Measurements from ENCODE around the gene ZC3H7A.
A peak's percentile ranks its signal among the peaks of the same experiment; 100 is the strongest.

ZC3H7A gene

DNA sequence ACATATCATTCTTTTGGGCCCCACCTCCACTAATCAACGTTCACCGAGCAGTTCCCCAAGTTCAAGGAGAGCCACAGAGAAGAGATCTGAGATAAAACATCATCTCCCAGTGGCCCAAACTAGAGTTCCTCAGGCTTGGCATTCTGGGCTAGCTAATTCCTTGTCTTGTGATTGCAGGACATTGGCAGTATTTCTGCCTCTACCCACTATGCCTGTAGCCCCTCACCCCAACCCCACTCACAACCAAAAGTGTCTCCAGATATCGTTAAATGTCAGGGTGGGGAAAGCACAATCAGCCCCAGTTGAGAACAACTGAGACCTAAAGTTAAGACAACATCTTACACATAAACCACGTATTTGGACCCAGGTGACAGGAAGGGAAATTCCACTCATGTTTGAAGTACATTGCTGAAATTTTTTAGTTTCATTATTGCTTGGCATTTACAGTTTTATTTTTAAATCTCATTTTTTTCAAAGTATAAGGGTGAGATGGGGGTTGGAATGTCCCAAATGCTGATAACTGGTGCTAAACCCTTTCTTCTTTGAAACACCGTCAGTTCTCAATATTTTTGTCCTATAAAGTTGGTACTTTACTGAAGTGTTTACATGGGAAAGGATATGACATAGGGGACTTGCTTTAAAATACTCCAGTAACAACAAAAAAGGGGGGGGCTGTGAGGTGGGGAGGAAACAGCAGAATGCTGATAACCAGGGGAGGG, 13.6 kb downstream of the ZC3H7A start:
- Histone ChIP-seq H3K4me1 (ENCODE audit: control insufficient read depth, insufficient read depth, low read length) (peaks cover 20% of the 10 kb centered on the region), H3K27me3 (ENCODE audit: control insufficient read depth, insufficient read depth, low read length) (no peaks in the 10 kb centered on the region), H3K27ac (ENCODE audit: low read depth, low read length) (peak overlapping the region; percentile 70), H3K4me3 (ENCODE audit: low read length) (peak overlapping the region; percentile 35), H3K36me3 (ENCODE audit: control insufficient read depth, insufficient read depth, low read length) (no peaks in the 10 kb centered on the region), H3K9ac (ENCODE audit: low read length) (no peak overlapping the region)

DNA sequence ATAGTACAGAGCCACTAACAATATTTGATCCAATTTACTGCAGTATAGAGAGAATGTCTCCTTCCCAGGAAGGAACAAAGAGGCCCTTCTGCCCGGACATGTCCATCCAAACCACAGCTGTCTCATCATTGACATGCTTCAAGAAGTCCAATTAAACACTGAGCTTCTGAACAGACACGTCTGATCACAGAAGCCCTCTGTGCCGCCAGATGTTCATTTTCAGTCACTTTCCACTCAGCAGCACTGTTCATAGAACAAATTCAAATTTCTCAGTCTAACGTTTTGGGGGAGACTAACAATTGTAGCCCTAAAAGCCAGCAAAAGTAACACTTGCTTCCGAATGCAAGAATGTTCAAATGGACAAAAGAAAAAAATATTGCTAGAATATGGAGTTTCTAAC, 15.3 kb downstream of the ZC3H7A start:
- H3K27me3 ChIP-seq (ENCODE audit: control insufficient read depth, insufficient read depth, low read length): no peaks in the 10 kb centered on the region
- H3K27ac ChIP-seq (ENCODE audit: low read depth, low read length): peak overlapping the region; percentile 70
- H3K4me3 ChIP-seq (ENCODE audit: low read length): no peak overlapping the region
- H3K36me3 ChIP-seq (ENCODE audit: control insufficient read depth, insufficient read depth, low read length): peaks cover 6% of the 10 kb centered on the region
- H3K9ac ChIP-seq (ENCODE audit: low read length): no peak overlapping the region
- H3K4me1 ChIP-seq (ENCODE audit: control insufficient read depth, insufficient read depth, low read length): peaks cover 20% of the 10 kb centered on the region

DNA sequence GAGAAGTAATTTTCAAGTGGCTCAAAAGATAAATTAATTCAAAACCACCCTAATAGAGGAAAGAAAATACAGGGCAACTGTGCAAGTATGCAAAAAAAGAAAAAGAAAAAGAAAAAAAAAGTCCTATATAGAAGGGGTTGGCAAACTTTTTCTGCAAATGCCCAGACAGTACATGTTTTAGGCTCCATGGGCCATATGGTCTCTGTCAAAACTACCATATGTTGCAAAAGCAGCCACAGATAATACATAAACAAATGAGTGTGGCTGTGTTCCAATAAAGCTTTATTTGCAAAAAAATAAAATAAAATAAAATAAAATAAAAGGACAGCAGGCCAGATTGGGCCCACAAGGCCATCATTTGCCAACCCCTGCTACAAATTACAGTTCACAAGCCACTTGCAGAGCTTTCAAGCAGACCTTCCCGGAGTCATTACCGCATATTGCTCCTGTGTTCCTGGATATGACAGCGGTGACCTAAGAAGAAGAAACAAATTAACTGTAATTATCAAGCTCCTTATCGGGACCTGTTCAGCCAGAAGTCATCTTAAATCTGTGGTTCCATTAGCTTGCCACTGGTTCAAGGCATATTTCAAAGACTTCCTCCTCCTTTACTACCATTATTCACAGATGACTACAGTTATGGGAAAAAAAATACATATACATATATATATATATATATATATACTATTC, 15.9 kb downstream of the ZC3H7A start:
- Histone ChIP-seq H3K4me1 (ENCODE audit: control insufficient read depth, insufficient read depth, low read length) (peaks cover 20% of the 10 kb centered on the region), H3K9ac (ENCODE audit: low read length) (no peak overlapping the region), H3K36me3 (ENCODE audit: control insufficient read depth, insufficient read depth, low read length) (peaks cover 8% of the 10 kb centered on the region), H3K4me3 (ENCODE audit: low read length) (no peak overlapping the region), H3K27ac (ENCODE audit: low read depth, low read length) (no peak overlapping the region), H3K27me3 (ENCODE audit: control insufficient read depth, insufficient read depth, low read length) (no peaks in the 10 kb centered on the region)

DNA sequence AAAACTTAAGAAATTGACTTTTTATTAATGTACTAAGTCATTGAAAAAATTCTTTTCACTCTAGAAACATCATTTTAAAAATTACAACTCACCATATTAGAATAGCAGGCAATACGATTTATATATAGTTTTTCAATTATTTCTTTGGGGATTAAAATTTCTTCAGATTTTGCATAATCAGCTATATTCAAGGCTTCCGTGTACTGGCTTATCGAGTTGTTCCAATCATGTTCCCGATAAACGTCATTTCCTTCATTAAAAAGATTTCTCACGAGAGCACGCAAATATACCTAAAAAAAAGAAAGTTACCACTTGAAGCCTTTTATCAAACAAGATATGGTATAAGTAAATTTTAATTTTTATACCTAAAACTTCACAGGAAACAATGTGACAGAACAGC, 18.0 kb downstream of the ZC3H7A start:
- H3K4me1 ChIP-seq (ENCODE audit: control insufficient read depth, insufficient read depth, low read length): peaks cover 20% of the 10 kb centered on the region
- no peaks in the 10 kb centered on the region for H3K27me3 ChIP-seq (ENCODE audit: control insufficient read depth, insufficient read depth, low read length)
- H3K9ac ChIP-seq (ENCODE audit: low read length): no peak overlapping the region
- no peak overlapping the region for H3K4me3 ChIP-seq (ENCODE audit: low read length)
- H3K36me3 ChIP-seq (ENCODE audit: control insufficient read depth, insufficient read depth, low read length): peaks cover 14% of the 10 kb centered on the region
- no peak overlapping the region for H3K27ac ChIP-seq (ENCODE audit: low read depth, low read length)

DNA sequence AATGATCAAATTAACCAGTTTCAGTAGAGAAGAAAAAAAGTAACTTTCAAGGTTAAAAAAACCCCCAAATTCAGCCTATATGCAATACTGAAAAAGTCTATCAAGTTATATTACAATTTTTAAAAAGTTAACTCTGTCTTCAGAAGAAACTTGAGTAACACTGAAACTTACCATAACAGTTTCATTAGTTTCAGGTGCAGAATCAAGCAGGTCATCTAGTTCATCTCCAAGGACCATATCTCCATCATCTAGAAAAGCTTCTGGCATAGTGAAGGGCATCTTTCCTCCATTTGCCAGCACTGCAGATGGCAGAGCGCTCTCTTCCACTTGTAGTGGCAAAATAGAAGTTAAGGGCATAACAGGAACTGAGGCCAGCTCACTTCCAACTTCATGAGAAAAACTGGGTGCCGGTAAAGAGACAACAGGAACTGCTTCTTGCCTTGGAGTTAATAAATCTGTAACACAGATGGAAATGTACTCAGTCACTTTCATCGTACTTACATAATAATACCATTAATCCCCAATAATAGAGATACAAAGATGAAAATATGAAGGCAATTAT, 22.9 kb downstream of the ZC3H7A start:
- Histone ChIP-seq H3K36me3 (ENCODE audit: control insufficient read depth, insufficient read depth, low read length) (peaks cover 32% of the 10 kb centered on the region), H3K27me3 (ENCODE audit: control insufficient read depth, insufficient read depth, low read length) (no peaks in the 10 kb centered on the region), H3K4me3 (ENCODE audit: low read length) (no peak overlapping the region), H3K27ac (ENCODE audit: low read depth, low read length) (no peak overlapping the region), H3K9ac (ENCODE audit: low read length) (no peak overlapping the region), H3K4me1 (ENCODE audit: control insufficient read depth, insufficient read depth, low read length) (no peaks in the 10 kb centered on the region)

DNA sequence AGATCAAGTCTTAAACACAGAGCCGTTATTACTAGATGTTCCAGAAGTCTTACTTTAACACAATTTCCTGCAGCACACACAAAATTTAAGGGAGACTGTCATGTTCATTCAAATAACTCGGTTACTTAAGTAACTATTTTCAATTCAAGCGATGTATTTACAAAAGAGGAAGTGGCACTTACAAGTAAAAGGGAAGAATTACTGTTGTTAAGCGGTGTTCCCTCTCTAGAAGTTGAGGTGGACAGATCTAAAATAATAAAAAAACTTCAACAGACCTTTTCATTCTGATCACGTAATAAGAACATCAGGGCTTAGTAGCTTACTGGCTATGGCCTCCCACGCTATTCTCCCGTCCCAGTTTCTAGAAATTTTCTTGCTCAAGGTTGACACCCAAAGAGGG, 28.2 kb downstream of the ZC3H7A start:
- Histone ChIP-seq H3K4me3 (ENCODE audit: low read length) (no peak overlapping the region), H3K9ac (ENCODE audit: low read length) (no peak overlapping the region), H3K36me3 (ENCODE audit: control insufficient read depth, insufficient read depth, low read length) (peaks cover 31% of the 10 kb centered on the region), H3K4me1 (ENCODE audit: control insufficient read depth, insufficient read depth, low read length) (no peaks in the 10 kb centered on the region), H3K27me3 (ENCODE audit: control insufficient read depth, insufficient read depth, low read length) (no peaks in the 10 kb centered on the region), H3K27ac (ENCODE audit: low read depth, low read length) (no peak overlapping the region)

DNA sequence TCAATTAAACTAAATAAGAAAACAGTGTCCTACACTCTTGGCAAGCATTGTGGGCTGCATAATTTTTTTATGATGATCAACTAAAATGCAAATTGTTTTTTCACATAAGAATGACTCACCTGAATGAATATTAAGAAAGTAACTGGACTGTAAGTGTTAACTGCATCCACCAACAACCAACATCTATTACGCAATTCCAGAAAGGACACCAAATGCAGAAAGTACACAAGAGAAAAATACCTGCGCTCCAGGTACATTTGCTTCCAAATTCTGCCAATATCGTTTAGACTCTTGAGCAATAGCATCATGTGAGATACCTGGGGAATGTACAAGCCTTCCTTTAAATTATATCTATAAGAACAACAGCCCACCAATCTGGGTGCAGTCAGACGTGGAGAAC, 34.6 kb downstream of the ZC3H7A start:
- Histone ChIP-seq H3K27me3 (ENCODE audit: control insufficient read depth, insufficient read depth, low read length) (no peaks in the 10 kb centered on the region), H3K27ac (ENCODE audit: low read depth, low read length) (no peak overlapping the region), H3K4me3 (ENCODE audit: low read length) (no peak overlapping the region), H3K36me3 (ENCODE audit: control insufficient read depth, insufficient read depth, low read length) (peaks cover 24% of the 10 kb centered on the region), H3K9ac (ENCODE audit: low read length) (no peak overlapping the region), H3K4me1 (ENCODE audit: control insufficient read depth, insufficient read depth, low read length) (no peaks in the 10 kb centered on the region)

DNA sequence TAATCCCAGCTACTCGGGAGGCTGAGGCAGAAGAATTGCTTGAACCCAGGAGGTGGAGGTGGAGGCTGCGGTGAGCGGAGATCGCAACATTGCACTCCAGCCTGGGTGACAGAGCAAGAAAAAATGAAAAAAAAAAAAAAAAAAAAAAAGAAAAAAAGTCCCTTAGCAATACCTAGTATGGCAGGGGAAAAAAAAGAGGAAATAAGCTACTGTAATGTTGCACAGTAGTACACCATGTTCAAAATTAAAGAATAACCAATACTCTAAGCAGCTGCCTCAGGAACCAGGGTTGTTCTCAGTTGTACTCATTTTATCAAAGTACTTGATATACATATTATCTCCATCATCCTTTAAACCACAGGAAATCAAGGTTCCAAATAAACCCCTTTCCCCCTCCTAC, 37.1 kb downstream of the ZC3H7A start:
- Histone ChIP-seq H3K27me3 (ENCODE audit: control insufficient read depth, insufficient read depth, low read length) (no peaks in the 10 kb centered on the region), H3K4me1 (ENCODE audit: control insufficient read depth, insufficient read depth, low read length) (no peaks in the 10 kb centered on the region), H3K4me3 (ENCODE audit: low read length) (no peak overlapping the region), H3K9ac (ENCODE audit: low read length) (no peak overlapping the region), H3K27ac (ENCODE audit: low read depth, low read length) (no peak overlapping the region), H3K36me3 (ENCODE audit: control insufficient read depth, insufficient read depth, low read length) (peaks cover 17% of the 10 kb centered on the region)

DNA sequence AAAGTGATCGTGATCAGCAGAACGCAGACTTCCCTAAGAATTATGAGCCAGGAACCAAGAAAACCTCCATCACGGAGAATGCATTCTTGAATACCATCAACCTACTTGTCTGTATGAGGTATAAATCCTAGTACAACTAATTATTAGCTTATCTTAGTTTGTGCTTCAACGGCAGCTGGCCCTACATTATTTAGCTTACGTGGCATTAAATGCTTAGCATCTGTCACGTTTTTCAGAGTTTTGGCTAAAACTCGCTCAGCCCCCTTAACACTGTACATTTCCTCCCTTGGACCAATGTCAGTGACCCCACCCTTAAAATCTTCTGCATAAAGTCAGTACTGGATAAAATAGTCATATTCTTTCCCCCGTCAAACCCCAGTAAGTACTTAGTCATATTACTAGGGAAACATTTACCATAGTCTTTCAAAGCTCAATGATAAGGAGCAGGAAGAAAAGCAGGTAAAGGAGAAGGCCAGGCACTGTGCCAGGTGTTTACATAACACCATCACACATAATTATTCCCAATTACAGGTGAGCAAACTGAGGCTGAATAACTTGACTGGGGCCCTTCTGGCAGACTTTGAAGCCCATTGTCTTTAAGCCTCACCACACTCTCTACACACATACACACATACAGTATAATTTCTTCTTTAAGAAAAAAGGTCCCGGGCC, 37.8 kb downstream of the ZC3H7A start:
- Histone ChIP-seq H3K27ac (ENCODE audit: low read depth, low read length) (no peak overlapping the region), H3K4me1 (ENCODE audit: control insufficient read depth, insufficient read depth, low read length) (no peaks in the 10 kb centered on the region), H3K36me3 (ENCODE audit: control insufficient read depth, insufficient read depth, low read length) (peaks cover 17% of the 10 kb centered on the region), H3K9ac (ENCODE audit: low read length) (no peak overlapping the region), H3K4me3 (ENCODE audit: low read length) (no peak overlapping the region), H3K27me3 (ENCODE audit: control insufficient read depth, insufficient read depth, low read length) (no peaks in the 10 kb centered on the region)

DNA sequence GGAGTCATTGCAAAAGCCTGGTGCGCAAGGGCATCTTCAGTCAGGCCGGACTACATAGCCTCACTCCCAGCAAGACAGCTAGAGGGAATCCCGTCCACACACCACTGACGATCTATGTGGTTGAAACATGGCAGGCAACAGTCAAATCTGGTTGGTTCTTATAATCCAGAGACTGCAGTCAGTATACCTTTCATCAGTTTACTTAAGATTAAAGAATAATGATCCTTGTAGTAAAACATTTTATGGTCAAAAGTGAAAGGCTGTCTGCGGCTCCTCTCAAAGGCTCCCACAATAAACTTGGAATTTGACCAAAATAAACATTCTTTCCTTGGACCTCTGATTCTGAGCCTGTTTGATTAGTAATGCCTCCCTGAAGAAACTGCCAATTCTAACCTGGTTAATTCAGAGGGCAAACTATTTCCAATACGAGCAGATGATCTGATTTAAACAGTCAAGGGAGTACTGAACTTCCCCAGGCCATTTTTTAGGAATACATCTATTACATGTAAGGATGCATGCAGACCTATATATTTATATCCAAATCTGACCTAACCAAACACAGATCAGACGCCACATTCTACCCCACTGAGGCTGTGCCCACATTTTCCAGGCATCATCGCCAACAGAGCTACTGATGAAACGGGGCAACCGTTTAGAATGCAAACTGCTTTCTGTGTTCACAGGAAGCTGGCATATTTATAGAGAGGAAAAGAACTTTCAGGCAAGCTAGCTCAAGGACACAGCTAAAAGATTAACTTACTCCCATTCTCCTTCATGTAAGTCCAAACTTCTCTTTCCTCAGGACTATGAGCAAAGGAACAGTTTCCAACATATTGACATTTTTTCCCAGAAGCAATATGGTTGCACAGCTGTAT, 39.1 kb downstream of the ZC3H7A start:
- Histone ChIP-seq H3K4me1 (ENCODE audit: control insufficient read depth, insufficient read depth, low read length) (no peaks in the 10 kb centered on the region), H3K4me3 (ENCODE audit: low read length) (no peak overlapping the region), H3K36me3 (ENCODE audit: control insufficient read depth, insufficient read depth, low read length) (peaks cover 15% of the 10 kb centered on the region), H3K27ac (ENCODE audit: low read depth, low read length) (no peak overlapping the region), H3K9ac (ENCODE audit: low read length) (no peak overlapping the region), H3K27me3 (ENCODE audit: control insufficient read depth, insufficient read depth, low read length) (no peaks in the 10 kb centered on the region)

DNA sequence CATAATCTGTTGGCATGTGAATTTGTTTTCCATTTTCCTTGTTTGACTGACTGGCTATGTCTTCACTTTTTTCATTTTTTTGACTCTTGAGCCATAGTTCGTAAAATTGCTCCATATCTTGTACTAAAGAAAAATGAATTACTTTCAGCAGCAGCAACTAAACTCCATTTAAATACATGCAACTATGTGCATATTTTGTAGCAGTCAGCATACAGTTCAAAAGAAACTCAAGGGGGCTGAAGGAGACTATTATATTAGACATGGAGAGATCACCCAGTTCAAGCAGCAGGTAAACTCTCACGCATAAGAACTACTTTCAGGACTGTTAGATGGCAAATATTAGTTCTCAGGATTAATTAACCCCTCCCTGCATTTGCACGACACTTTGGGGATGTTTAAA, 40.8 kb downstream of the ZC3H7A start:
- Histone ChIP-seq H3K9ac (ENCODE audit: low read length) (no peak overlapping the region), H3K4me1 (ENCODE audit: control insufficient read depth, insufficient read depth, low read length) (no peaks in the 10 kb centered on the region), H3K4me3 (ENCODE audit: low read length) (no peak overlapping the region), H3K27me3 (ENCODE audit: control insufficient read depth, insufficient read depth, low read length) (no peaks in the 10 kb centered on the region), H3K36me3 (ENCODE audit: control insufficient read depth, insufficient read depth, low read length) (peaks cover 19% of the 10 kb centered on the region), H3K27ac (ENCODE audit: low read depth, low read length) (no peak overlapping the region)

Data from rectal smooth muscle tissue (tissue), 1 donor.